ENCODE measurements around the gene HNMT.
A peak's percentile ranks its signal among the peaks of the same experiment; 100 is the strongest.
"Not testable (repeated sequence)": the region's sequence is repeated elsewhere in the genome, so short reads cannot be mapped to it uniquely, and the experiment has no call there.

HNMT gene

DNA sequence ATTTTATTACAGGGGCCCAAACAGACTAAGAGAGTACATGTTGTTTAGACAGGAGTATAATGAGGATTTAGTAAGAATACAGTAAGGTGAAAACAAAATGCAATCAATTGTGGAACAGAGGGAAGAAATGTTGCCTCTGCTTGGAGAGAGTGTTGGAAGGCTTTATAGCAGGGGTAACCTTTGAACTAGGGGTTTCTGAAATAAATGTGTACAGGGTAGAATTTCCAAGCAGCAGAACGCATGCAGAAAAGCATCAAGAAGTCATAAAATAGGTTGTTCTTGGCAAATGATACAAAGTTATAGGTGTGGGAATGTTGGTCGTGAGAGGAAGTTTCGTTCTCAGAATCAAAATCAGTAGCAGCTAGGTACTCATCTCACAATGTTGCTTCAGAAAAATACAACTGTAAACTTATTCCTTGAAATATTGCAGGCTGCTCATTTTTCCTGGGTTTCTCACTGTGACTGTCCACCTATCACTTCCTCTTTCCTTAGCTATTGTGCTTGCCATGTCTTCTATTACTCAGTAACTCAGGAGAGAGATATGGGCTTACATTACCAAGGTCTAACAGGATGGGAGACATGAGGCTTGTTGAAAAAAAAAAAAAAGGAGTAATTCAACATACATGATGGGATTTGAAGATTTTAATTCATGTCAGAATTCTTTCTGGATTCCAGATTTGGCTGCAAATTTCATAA, 17.1 kb upstream of the HNMT start:
- no peak for DNase-seq

DNA sequence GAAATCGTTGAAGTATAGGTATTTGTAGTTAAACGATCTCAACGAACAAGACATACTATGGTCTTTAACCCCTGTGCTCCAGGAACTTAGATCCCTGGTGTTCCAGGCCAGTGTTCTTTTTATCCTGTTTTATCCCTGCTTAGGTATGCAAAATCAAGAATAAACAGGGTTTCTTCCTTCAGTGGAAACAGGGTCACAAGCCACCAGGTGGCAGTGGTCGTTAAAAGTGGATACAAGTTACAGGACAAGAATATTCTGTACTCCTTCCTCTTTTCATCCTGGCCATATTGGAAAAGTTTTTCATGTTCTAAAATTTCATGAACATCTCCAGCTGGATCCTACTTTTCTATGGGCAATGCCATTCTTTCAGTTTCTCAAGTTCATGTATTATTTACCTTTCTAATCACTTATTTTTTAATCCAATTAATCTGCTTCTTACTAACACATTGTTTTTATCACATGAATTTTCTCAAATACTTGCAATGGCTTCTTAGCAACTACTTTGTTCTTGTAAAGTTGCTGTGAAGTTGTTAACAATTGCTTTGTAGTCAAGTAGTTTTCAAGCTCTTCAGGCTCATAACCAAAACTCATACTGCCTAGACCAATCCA, 16.4 kb upstream of the HNMT start:
- DNase-seq, result peak; percentile 38

DNA sequence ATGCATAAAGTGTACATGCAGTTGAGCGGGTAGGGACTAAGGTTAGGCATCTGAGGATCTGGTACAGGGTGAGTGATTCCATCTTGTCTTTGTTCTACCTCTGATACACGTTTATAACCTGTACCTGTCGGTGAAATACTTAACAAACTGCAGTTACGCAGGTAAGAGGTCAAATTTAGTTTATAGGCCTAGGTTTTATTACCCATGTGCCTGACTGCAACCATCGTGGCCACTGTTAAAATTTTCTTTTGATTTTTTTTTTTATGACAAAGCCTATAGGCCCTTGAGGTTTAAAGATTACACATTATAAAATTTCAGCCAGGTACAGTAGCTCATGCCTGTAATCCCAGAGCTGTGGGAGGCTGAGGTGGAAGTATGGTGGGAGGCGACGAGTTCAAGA, 15.4 kb upstream of the HNMT start:
- DNase-seq, result no peak

DNA sequence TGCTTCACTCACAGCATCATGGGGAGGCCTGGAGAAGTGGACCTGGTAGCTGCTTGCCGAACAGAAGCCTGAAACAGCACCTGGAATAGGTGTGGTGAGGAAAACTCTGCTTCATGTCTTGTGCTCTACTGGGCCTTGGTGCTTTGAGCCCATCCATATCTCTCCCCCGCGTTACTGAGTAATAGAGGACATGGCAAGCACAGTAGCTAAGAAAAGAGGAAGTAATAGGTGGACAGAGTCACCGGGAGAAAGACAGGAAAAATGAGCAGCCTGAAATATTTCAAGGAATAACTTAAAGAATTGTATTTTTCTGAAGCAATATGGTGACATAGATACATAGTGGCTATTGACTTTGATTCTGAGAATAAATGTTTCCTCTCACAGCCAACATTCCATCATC, 14.0 kb upstream of the HNMT start:
- no peak for DNase-seq

DNA sequence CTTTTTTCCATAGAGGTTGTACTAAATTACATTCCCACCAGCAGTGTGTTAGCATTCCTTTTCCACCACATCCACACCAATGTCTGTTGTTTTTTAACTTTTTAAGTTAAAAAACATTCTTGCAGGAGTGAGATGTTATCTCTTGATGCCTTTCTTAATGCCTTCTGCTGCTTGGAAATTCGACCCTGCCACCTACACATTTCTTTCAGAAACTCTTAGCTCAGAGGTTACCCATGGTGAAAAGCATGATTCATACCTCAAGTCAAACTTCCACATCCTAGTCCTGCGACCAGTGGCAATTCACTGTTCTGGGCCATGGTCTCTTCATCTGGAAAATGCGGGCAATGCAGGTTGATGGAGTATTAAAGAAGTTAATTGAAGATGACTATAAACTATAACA, 12.7 kb upstream of the HNMT start:
- DNase-seq, result no peak

DNA sequence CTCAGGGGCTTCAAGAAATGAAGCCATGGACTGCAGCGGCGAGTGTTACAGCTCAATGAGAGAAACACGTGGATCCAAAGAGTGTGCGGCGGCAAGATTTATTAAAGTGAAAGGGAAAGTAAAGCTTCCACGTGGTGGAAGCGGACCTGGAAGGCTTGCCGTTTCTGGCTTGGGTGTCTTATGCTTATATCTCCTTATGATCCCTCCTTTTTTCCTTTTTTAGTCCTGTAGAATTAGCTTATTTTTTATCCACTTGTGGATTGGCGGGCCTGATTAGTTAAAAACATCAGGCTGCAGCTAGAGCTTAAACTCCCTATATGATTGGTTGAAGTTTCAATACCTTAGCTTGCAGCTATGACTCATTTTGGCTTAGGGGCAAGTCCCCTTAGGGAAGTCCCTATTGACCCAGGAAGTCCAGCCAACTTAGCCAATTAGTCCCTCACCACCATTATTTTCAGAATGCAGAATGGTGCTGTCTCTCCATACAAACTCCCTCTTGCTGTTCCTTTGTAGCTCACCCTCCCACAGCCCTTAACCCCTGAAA, 11.6 kb upstream of the HNMT start:
- DNase-seq, result peak; percentile 51

DNA sequence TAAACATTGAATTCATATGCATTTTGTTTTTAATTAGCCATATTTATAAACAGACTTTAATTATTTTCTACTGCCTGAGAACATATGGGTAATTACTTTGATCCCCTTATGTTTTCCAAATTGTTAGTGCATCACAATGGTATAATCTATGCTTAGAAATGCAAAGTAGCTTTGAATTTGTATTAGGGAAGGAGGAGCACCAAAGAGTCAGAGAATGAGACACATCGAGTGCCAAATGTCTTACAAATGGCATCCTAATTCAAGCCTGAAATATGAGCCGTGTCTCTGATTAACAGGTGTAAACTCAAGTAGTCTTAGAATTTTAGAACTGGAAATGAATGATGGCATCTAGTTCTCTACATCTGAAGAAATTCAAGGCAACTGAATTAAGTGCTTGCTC, 8.7 kb upstream of the HNMT start:
- DNase-seq, result no peak

DNA sequence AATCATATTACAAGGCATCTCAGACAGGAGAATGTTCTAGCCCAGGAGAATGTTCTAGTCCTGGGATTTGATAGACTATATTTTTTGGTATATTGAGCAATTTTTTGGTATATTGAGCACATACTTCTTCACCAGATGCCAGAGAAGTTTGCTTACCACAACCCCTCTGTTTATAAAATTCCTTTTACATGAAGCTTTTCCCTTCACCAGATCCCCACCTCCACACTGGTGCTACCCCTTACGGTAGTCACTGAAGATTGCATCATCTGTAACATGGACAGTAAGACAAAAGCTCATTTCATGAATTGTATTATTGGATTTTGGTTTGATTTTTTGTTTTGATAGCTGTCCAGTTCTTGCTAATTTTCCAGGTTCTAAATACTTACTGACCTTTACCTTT, 7.2 kb upstream of the HNMT start:
- no peak for DNase-seq

DNA sequence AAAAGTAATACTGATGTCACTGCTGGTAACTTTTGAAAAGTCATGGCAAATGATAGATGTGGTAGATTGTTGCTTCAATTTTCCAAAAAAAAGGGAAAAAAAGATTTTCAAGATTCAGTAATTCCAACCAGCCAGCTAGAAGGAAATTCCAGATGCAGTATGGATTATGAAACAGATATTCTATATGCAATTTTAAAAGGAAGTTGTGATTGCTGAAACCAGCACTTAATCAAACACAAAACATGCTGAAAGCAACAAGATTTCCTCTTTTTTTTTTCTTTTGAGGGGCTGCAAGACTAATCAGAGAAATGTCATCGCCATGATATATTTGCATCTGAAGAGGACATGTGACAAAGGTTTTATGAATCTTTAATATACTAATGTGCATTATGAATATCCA, 5.1 kb upstream of the HNMT start:
- no peak for DNase-seq

DNA sequence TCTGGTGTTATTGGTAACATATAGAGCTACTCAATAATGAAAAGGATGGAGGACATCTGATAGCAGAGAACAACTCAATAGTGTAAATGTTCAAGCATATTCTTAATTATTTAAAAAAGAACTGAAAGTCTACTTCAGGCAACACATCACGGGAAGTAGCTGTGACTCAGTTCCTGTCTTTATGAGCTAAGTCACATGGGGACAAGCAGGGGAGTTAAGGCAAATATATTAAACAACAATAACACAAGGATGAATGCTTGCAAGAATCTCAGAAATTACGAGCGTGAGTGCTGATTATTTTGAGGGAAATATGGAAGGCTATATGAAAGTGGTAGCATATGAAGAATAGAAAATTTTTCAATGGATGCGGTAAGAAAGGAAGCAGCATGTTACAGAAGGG, 4.0 kb upstream of the HNMT start:
- DNase-seq, result no peak

DNA sequence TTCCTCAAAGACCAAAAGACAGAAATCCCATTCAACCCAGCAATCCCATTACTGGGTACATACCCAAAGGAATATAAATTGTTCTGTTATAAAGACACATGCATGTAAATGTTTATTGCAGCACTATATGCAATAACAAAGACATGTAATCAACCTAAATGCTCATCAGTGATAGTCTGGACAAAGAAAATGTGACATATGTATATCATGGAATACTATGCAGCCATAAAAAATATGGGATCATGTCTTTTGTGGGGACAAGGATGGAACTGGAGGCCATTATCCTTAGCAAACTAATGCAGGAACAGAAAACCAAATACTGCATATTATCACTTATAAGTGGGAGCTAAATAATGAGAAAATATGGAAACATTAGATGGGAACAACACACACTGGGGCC, 2.7 kb upstream of the HNMT start:
- DNase-seq, result no peak

DNA sequence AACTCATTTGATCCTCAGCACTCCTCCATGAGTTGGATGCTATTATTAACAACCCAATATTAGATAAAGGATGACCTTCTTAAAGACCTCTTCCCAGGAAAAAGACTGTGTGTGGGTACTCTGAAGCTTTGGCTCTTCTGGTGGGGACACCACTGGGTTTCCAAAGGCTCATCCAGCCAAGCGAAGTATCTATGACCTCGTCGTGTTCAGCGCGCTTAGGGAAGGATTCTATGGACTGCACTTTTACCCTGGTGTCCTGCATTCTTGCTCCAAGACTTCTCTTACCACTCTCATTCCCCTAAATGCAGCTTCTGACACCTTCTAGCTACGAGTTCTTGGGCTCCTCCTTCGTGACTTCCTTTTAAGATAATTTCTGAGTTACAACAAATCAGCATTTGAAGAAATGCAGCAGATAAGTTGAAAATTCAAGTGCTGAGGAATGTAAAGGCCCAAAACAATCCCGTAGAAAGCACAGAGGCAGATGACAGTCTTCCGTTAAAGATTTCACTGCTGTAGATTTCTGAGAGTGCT, 673 bp upstream of the HNMT start:
- DNase-seq, result no peak

DNA sequence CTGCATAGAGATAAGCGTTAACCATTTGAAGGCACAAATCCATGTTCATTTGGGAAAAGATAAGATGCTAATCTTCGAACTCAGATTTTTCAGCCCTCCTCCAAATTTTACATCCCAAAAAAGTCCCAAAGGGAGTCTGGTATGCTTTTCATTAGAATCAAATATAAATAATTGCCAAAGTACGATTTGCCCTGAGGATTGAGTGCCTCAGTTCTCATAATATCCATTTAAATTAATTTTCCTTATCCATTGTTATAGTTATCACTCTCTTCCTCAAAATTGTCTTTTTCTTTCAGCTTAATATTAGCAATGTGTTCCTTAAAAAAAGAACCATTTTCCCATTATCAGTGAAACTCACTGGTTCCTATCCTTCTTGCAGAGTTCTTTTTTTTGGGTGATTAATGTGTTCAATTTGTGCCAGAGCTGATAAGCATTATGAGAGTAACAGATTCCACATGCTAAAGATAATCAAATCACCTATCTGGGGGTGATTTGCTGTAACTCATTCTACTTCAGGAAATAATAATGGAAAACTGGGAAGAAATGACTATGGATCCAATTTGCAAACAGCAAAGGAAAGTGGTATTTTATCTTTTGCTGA, 686 bp downstream of the HNMT start:
- no peak for DNase-seq

DNA sequence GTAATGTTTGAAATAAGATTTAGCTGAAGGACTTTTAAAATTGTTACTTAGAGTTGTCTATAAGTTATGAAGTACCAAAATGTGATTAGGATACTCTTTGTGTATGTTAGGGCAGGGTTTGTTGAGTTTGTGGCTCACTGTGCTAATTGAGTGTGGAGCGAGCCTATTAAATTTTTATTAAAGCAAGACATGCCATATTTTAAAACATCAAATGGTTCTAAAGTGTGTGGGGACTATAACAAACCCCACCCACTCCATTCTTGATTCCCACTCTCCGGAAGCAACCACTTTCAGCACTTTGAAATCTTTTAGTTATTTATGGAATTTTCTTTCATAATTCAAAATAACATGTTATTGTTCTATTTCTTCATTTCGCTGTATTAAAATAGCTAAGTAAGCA, 1.8 kb downstream of the HNMT start:
- DNase-seq, result no peak

DNA sequence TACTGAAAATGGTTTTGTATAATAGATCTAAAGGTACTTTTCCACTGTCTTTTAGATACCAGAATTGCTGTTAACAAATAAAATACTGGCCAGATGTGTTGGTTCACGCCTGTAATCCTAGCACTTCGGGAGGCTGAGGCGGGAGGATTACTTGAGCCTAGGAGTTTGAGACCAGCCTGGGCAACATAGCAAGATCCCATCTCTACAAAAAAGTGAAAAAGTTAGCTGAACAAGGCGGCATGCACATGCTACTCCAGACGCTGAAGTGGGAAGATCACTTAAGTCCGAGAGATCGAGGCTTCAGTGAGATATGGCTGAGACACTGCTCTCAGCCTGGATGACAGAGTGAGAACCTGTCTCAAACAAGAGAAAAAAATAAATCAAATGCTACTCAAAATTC, 2.8 kb downstream of the HNMT start:
- DNase-seq, result no peak

DNA sequence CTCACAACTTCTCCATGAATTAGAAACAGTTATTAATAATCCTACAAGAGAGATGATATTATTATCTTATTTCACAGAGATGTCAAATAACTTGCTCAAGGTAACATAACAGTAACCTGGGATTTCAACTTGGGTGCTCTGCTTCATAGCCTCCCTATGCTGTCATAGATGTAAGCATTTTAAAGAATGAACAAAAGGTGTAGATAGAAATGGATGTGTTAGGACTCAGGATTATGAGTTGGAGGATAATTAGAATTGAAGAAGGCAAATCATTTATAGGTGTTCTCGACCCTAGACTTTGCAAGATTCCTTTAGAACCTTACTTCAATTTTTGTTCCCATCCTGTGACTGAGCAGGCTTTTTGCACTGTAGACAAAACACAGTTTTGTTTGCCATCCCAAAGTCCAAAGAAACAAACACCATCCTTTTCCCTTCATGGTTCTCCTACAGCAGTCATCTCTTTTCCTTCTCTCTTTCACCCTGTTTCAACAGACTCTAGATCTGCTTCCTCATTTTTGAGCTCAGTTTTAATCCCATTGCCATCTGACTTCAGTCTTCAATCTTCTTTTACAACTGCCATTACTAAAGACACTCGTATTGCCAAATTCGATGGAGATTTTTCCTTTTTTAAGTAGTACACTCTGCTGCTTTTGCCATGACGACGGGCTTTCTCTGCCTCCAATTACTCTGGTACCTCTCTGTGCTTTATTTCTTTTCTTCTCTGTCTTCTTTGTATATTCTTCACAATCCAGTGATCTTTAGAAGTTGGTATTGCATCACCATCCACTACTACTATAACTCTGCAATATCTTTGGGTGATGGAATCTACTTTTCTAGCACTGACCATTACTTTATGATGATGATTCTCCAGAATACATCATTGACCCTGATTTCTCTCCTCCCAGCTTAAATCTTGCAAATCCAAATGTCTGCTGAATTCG, 4.5 kb downstream of the HNMT start:
- no peak for DNase-seq

DNA sequence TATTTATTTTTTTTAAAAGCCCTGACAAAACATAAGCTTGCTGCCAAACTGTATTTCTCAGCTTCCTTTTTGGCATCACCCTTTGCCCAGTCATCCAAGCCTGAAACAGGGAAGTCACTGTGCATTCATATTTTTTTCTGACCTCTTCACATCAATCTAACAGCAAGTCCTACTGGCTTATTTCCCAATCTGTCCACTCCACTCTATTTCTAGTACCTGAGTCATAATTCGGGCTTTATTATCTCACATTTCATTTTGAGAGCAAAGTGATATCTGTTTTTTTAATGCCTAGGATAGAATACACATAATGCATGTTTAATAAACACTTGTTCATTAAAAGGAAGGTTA, 5.1 kb downstream of the HNMT start:
- DNase-seq, result no peak

DNA sequence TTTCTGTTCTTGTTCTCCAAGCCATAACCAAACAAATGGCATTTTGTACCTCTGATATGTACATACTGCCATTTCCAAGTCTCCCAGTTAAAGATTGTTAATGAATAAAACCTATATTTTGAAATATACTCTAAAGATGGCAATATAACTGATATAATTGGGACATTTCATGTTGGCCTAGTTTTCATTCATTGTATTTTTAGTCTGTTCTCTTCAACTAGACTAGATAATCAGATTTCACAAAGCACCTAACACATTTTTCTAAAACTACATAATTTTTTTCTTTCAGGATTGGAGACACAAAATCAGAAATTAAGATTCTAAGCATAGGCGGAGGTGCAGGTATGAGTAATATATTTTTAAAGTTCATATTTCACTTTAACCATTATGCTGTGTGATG, 5.6 kb downstream of the HNMT start:
- DNase-seq, result no peak

DNA sequence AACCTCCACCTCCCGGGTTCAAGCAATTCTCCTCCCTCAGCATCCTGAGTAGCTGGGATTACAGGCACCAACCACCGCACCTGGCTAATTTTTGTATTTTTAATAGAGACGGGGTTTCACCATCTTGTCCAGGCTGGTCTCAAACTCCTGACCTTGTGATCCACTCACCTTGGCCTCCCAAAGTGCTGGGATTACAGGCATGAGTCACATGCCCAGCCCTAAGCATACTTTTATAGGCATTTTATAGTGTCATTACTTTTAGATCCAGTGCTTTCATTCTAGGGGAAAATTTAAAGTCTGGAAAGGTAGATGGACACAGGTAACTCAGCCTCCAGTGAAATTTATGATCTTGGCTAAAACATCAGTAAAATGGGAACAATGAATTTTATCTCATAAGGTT, 7.0 kb downstream of the HNMT start:
- not testable (repeated sequence) for DNase-seq

DNA sequence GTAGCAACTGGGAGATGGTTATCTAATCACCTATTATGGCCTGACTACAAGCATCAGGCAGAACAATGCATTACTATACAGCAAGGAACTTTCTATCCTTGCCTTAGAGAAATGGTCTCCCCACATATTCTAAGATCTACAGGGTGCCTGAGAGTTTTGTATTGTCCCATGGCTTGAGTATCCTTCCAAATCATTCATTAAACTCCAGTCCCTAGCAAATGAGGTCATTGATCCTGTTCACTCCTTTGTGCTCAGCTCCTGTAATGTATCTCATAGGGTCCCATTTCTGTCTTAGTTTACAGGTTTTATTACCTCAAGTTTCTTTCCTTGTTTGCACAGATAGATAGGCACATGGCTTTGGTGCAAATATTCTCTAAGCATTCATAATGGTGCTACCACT, 9.0 kb downstream of the HNMT start:
- no peak for DNase-seq

DNA sequence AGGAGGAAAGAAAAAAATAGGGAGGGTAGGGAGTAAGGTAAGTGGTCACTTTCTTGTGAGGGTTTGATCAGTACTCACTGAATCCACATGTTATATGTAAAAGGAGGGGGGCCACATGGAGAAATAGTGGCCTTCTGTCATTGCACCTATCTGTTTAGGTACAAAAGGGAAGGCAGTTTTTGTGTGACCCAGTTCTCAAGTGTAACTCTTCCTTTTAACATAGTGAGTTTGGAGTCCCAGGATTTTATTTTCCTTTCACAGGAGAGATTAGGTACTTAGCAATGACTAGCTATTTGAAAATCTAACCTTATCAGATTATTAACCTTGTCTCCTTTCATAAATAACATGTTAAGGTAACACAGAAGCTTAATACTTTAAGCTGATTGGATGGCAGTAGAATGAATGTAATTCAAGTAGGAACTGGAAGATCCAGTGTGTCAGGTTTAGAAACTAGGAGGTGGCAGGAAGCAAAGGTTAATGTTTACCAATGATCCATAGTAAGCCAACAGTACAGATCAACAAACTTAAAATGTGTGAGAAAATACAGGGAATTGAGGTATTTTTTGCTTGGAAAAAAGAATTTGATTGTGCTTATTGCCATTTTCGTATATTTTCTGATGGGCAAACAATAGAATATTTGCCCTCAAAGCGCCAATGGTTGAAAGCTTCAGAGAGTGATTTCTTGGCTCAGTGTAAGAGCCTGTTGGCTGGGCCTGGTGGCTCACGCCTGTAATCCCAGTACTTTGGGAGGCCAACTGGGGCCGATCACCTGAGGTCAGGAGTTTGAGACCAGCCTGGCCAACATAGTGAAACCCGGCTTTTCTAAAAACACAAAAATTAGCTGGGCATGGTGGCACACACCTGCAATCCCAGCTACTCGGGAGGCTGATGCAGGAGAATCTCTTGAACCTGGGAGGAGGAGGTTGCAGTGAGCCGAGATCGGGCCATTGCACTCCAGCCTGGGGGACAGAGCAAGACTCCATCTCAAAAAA, 11.3 kb downstream of the HNMT start:
- DNase-seq, result no peak

DNA sequence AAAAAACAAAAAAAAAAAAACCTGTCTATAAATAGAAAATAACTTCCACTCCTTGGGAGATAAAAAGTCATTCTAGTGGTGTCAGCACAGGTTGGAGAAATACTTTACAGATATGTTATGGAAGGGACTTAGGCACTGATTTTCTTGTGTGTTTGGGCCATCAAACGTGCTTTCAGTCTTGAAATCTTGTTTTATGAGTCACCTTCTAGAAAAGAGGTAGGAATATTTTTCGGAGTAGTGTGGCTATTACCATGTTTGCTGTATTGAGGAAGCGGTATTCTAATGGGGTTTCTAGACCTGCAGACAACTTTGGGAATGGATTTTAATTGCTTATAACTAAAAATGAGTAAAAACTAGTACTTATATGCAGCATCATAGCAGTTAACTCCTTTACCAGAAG, 12.0 kb downstream of the HNMT start:
- DNase-seq, result no peak

Data from CD4-positive, alpha-beta T cell treated with Interleukin-12 subunit alpha and Interleukin-12 subunit beta, for 1 hour (primary cell).